ENCODE results near the gene MED28.

DNA sequence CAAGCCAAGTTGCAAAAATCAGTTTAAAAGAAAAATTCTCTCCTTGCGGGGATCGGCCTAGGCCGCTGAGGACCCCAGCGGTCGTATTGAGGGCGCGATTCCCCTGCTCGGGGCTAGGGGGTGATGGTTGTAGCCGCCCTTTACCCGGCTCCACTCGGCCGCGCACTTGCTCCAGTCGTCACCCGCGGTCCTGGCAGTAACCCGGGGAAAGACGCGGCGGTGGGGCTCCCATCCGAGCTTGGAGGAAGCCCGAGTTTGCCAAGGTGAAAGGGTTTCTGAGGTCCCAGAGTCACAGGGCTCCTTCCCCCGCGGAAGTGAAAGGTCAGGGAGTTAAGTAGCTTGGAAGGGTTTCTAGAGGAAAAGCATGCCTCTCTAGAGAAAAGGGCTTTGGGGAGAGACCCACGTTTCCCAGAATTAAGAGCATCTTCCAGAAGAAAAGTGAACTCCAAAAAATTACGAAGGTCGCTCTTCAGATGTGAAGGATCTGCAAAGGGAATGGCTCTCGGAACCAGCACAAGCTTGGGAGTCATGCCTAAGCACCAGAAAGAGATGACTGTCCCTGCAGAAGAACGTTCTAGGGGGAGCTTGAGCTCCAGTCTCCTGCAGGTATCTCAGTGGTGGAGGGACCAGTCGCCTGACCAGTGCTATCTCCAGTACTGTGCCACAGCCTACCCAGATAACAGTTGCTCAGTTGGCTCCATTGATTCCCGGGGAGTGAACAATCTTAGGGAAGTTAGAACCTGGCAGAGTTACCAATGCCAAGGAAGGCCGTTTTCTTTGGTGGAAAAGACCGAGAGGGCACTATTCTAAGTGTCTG, 36.6 kb upstream of the MED28 start:
- TF ChIP-seq, protein P1, sequence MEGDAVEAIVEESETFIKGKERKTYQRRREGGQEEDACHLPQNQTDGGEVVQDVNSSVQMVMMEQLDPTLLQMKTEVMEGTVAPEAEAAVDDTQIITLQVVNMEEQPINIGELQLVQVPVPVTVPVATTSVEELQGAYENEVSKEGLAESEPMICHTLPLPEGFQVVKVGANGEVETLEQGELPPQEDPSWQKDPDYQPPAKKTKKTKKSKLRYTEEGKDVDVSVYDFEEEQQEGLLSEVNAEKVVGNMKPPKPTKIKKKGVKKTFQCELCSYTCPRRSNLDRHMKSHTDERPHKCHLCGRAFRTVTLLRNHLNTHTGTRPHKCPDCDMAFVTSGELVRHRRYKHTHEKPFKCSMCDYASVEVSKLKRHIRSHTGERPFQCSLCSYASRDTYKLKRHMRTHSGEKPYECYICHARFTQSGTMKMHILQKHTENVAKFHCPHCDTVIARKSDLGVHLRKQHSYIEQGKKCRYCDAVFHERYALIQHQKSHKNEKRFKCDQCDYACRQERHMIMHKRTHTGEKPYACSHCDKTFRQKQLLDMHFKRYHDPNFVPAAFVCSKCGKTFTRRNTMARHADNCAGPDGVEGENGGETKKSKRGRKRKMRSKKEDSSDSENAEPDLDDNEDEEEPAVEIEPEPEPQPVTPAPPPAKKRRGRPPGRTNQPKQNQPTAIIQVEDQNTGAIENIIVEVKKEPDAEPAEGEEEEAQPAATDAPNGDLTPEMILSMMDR (IDR thresholded peaks at IDR 0.05): peak in 1 of 3 experiments; percentile 1
- TF ChIP-seq EP300 (IDR thresholded peaks at IDR 0.05) (no peak), POLR2AphosphoS5 (IDR thresholded peaks at IDR 0.05) (no peak), POLR2A (IDR thresholded peaks at IDR 0.05; ENCODE audit: low read depth) (no peak)

All from esophagus muscularis mucosa (tissue), 4 donors.